Kasumi-1 (cell line): ENCODE data around the gene SYCP2L.
A peak's percentile ranks its signal among the peaks of the same experiment; 100 is the strongest.
"Not testable (repeated sequence)": the region's sequence is repeated elsewhere in the genome, so short reads cannot be mapped to it uniquely, and the experiment has no call there.

Source experiments
- DNase-seq, 2 experiments: peaks; one replicate each; lab custom pipeline; 2025; lab: John Stamatoyannopoulos, UW

The SYCP2L gene

GRCh38 chr6:10886691-10887502, at the start of gene SYCP2L:
SYCP2L (plus strand) TSS chr6:10887052; CDS start chr6:10887127, 75 bp downstream.
- DNase-seq, result no peak

DNA sequence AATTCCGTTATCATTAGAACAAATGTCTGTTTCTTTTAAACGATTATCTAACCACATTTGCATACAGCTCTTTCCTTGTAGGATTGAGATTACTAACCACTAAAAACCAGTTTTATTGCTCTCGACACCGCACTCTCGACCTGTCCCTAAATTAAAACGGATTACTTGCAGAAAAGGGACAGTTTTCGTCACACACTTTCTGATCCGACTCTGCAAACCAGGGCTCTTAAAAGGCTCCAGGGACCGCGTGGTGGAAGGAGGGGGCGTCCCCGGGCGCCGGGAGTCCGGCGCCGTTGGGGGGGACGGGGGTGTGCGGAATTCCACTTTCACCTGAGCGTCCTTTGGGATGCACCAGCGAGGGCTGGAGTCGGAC, 49.2 kb upstream of the SYCP2L start:
- peak in 1 of 2 experiments; percentile 42 for DNase-seq

- peak; percentile 67 to 73 for DNase-seq
Measured at GRCh38 chr6:10837995-10838793, 48.7 kb upstream of the SYCP2L start, which contains the start of gene MAK. MAK (minus strand) TSS chr6:10838539; CDS start chr6:10830648, 7,891 bp downstream.

DNA sequence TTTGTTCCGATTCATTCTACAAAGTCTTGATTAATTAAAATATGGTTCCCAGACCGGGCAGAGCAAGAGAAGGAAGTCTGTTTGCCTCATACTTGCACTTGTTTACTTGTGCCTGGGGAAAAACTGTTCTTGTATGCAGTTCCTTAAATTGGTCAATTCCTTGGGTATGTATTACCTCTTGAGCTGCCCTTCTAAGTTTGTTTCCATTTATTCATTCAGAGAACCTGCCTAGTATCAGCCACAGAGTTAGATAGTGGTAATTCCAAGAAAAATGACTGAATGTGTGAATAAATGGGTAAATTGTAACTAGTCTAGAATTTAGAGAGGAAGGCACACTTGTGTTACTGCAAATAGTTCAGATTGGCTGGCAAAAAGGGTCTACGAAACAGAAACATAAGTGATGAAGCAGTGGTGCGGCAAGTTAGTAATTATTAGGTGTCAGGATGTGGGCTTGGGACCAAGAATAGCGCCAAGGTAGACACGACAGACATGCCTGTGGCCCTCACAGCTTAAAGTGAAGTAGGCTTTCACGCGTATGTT, 48.0 kb upstream of the SYCP2L start:
- DNase-seq, result peak; percentile 55 to 66

DNA sequence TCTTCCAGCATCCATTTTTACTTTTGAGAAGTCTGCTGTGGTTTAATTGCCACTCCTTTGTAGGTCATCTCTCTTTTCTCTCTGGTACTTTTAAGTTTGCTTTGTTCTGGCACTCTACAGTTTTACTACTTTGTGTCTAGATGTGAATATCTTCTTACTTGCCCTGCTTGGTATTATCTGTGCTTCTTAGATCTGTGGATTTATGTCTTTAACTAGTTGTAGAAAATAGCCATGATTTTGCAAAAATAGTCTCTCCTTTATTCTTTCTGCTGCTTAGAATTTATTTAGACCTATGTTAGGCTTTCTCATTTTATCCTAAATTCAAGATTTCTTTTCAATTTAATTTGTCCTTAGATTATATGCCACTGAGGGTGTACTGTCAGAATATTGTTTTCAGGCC, 43.3 kb upstream of the SYCP2L start:
- DNase-seq, result no peak

DNA sequence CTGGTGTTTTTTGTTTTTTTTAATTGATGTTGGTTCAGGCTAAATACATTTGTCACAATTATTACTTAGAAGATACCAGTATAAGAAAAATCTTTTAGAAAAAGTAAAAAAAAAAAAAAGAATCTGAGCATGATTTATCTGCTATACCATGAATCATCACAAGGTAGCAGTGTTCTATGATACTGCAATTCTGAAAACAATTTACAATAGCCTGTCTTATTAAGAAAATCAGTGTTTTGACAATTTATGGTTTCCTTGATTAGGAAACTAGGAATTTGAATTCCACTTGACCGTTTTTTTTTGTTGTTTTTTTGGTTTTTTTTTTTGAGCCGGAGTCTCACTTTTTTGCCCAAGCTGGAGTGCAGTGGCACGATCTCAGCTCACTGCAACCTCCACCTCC, 39.2 kb upstream of the SYCP2L start:
- DNase-seq, result peak; percentile 15 to 39

- DNase-seq, result no peak
Measured at GRCh38 chr6:10849901-10850300, 37.0 kb upstream of the SYCP2L start.

DNA sequence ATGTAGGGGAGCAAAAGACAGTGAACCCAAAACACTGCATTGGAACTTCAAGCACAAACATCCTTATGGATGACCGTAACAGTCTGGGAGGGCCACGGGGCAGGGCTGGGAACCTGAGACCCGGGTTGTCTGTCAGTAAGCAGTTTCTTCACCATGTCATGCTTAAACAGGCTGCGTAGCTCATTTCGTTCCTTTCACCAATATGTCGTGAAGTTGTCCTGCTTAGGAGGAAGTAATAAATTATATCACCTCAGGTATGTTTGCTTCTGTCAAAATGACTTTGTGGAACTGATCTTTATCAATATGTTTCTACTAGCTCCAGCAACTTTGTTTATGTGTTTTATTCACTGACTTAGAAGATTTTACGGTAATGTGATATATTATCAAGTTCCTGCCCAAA, 36.1 kb upstream of the SYCP2L start:
- DNase-seq, result no peak

GRCh38 chr6:10852361-10852960, 34.4 kb upstream of the SYCP2L start:
- DNase-seq, result no peak

- DNase-seq, result peak; percentile 46 to 48
Measured at GRCh38 chr6:10853849-10854300, 33.0 kb upstream of the SYCP2L start.

DNA sequence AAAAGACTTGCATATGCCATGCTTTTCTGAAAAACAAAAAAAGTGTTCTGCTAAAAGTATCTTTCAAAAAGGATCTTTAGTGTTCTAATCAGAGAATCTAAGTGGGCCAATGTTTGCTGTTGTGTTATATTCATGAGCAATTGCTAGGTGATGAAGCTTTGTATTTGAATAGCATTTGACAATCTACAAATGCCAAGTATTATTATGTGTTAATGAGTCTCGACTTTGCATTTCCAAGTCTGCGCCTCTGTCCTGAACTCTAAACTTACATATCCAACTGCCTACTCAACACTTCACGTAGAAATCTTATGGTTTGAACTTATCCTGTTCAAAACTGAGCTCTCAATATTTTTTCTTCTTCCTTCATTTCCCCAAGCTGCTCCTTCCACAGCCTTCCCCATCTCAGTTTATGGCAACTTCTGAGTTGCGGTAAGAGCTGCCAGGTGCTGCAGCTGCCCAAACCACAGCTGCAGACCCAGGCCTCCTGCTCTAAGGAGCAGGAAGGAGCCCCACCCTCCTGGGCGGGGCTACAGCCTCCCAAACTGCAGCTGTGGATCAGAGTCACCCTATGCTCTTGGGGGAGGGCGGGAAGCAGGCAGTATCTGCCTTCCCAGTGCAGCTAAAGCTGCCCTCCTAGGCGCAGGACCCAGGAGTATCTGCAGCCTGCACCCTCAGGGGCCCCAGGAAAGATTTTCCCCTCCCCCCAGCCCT, 31.8 kb upstream of the SYCP2L start:
- no peak for DNase-seq

DNA sequence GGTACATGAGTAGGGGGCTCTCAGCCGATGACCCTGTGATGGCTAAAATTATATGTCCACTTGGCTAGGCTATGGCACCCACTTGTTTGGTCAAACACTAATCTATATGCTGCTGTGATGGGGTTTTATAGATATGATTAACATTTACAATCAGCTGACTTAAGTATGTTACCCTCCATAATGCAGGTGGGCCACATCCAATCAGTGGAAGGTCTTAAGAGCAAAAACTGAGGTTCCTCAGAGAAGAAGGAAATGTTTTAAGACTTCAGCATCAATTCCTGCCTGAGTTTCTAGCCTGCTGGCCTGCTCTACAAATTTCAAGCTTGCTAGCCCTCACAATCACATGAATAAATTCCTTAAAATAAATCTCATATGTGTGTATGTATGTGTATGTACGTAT, 29.6 kb upstream of the SYCP2L start:
- DNase-seq, result no peak

DNA sequence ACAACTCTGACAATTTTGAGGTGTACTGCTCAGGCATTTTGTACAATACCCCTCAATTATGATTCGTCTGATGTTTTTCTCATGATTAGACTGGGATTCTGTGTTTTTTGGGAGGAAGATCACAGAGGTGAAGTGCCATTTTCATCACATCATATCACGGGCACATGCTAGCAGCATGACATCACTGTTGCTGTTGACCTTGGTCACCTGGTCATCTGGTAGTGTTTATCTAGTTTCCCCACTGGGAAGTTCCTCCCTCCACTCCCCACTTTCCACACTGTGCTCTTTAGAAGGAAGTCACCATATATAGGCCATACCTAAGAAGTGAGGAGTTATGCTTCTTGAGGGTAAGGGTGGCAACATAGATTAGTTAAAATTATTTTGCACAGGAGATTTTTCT, 25.8 kb upstream of the SYCP2L start:
- DNase-seq, result no peak

DNA sequence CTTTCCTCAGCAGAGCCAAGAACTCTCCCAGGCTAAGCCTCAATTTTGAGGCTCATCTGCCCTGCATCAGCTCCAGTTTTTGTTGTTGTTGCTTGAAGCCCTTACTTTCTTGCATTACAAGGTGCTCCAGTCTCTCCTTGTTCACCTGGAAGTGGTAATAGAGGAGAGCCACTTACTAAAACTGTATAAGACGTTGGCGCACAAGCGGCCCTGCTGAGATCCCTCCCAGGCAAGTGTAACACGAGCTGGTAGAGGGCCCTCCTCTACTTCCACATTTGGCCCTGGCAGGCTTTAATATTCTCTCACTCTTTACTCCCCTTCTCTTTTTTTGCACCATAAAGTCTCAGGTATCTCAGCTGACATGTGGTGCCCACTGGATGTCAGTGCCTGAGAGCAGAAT, 24.5 kb upstream of the SYCP2L start:
- peak; percentile 0 to 13 for DNase-seq

- DNase-seq, result not testable (repeated sequence)
Measured at GRCh38 chr6:10863031-10863430, 23.8 kb upstream of the SYCP2L start.

GRCh38 chr6:10866709-10867108, 20.1 kb upstream of the SYCP2L start:
- DNase-seq, result not testable (repeated sequence)

GRCh38 chr6:10867952-10868351, 18.9 kb upstream of the SYCP2L start:
- no peak for DNase-seq

DNA sequence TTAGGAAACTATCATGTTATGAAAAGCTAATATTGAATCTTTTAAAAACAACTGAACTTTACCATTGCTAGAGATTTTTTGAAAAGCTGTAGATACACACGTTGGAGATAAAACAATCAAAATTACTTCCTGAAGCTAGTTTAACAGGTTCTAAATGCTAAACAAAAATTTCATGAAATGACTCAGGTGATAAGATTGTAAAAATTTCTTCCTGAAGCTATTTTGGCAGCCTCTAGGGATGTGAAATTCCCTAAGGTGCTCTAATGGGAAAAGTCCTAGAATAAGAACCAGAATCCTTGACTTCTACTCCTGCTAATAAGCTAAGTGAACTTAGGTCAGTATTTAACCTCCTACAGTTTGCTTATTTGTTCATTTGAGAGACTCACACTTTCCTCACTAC, 13.5 kb upstream of the SYCP2L start:
- DNase-seq, result no peak

GRCh38 chr6:10874207-10874606, 12.6 kb upstream of the SYCP2L start:
- DNase-seq, result no peak

DNA sequence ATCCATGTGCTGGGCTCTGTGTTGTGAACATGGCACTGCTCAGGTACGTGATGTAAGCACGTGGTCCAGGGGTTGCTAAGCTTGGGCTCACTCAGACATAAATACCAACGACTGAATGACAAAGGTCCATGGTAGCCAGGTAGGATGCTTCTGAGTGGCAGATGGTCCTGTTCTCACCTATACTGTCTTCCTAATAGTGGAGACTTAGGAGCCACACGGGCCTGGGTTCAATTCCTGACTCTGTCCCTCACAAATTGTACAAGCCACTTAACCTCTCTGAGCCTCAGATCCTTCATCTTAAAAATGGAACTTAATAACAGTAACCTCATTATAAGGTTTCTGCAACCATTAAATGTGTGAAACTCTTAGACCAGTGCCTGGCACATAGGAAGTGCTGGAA, 11.8 kb upstream of the SYCP2L start:
- no peak for DNase-seq

- DNase-seq, result no peak
Measured at GRCh38 chr6:10877012-10877411, 9.8 kb upstream of the SYCP2L start.

- DNase-seq, result no peak
Measured at GRCh38 chr6:10877871-10878270, 9.0 kb upstream of the SYCP2L start.
